HFFc6 (cell line): ENCODE results near the gene USP12. TPM values are rescaled to one million over a fixed set of nuclear protein-coding genes. Genes with fewer than 3 reads are reported as not detected.
A peak's percentile ranks its signal among the peaks of the same experiment; 100 is the strongest.

Source experiments
- DNase-seq: peaks from one replicate; pipeline ENCODE4 v3.0.0-alpha.2; 2018
- H3K27ac Mint-ChIP-seq: 2 replicates; pipeline ENCODE4 v1.8.0; 2020; ENCODE audit warnings: mild to moderate bottlenecking, mixed read lengths
- H3K27me3 Mint-ChIP-seq: 2 replicates; pipeline ENCODE4 v1.8.0; 2021; ENCODE audit warnings: mild to moderate bottlenecking, moderate library complexity, mixed read lengths; ENCODE audit not compliant: insufficient read depth
- H3K36me3 Mint-ChIP-seq: 2 replicates; pipeline ENCODE4 v1.8.0; 2021; ENCODE audit warnings: low read depth, mixed read lengths
- H3K4me1 Mint-ChIP-seq: 2 replicates; pipeline ENCODE4 v1.8.0; 2020; ENCODE audit warnings: low read depth, mixed read lengths
- H3K4me3 Mint-ChIP-seq: 2 replicates; pipeline ENCODE4 v1.8.0; 2020; ENCODE audit warnings: mild to moderate bottlenecking, moderate library complexity, mixed read lengths
- H3K9me3 Mint-ChIP-seq: 2 replicates; pipeline ENCODE4 v1.8.0; 2020; ENCODE audit warnings: mild to moderate bottlenecking, mixed read lengths
- CTCF ChIP-seq: fragments of 200-600 bp; sonication (generic); IDR thresholded peaks from 2 replicates; pipeline ENCODE4 v1.5.0; 2021; ENCODE audit warnings: antibody characterized with exemption, mild to moderate bottlenecking
- total RNA-seq, 6 experiments: library from RNA; stranded (reverse); fragmentation: NEBNext Ultra II Directional; extraction: Animal tissue kit (Norgen Biotek cat#: 25700); gene quantifications; 2 replicates in 1 of 6; 3 replicates in 5 of 6; pipeline ENCODE4 v1.2.3, GENCODE V29; 2021

USP12 gene
- total RNA-seq, 6 experiments from 2014 or later = 20.0 to 25.2 (median 22.7) TPM

- Mint-ChIP-seq H3K4me1 (peaks cover 51% of the 10 kb centered on the region), H3K4me3 (no peak overlapping the region), H3K27me3 (no peaks in the 10 kb centered on the region; the same call in 1 of the 2 replicates), H3K9me3 (peaks cover 5% of the 10 kb centered on the region; the same call in 1 of the 2 replicates), H3K36me3 (peaks cover 8% of the 10 kb centered on the region), H3K27ac (no peak overlapping the region)
- no peak for DNase-seq
- no peak for TF ChIP-seq CTCF
These were observed 53.1 kb downstream of the USP12 start for GRCh38 chr13:27118428-27119054.

GRCh38 chr13:27117952-27118351 is 53.7 kb downstream of the USP12 start:
- no peak overlapping the region for H3K27ac Mint-ChIP-seq
- TF ChIP-seq CTCF = no peak
- H3K4me1 Mint-ChIP-seq = peaks cover 51% of the 10 kb centered on the region

DNA sequence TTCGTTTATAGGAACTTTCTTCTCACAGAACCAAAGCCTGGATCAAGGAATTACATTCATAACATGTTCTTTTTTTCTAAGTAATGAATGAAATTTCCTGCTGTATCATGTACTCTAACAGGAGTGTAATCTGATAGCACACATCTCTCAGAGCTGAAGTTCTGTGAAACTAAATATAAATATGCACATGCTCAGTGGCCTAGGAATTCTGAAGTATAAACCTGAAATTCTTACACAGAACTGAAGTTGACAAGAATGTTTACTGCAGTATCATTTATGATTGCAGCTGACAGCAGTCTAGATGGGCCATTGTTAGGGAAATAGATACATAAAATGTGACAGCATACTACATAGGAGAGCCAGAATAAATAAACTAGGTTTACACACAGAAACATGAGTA is 54.5 kb downstream of the USP12 start:
- DNase-seq = peak; percentile 5
- peaks cover 51% of the 10 kb centered on the region for H3K4me1 Mint-ChIP-seq
- TF ChIP-seq CTCF = no peak
- peaks cover 6% of the 10 kb centered on the region for H3K36me3 Mint-ChIP-seq
- no peaks in the 10 kb centered on the region for H3K9me3 Mint-ChIP-seq
- peak overlapping the region; percentile 15; the same call in 1 of the 2 replicates for H3K27ac Mint-ChIP-seq
- no peaks in the 10 kb centered on the region for H3K27me3 Mint-ChIP-seq
- H3K4me3 Mint-ChIP-seq = no peak overlapping the region

More at GRCh38 chr13:27117952-27118351, 53.7 kb downstream of the USP12 start:
- Mint-ChIP-seq H3K9me3 (no peaks in the 10 kb centered on the region), H3K27me3 (no peaks in the 10 kb centered on the region), H3K36me3 (peaks cover 6% of the 10 kb centered on the region), H3K4me3 (no peak overlapping the region)
- no peak for DNase-seq

DNA sequence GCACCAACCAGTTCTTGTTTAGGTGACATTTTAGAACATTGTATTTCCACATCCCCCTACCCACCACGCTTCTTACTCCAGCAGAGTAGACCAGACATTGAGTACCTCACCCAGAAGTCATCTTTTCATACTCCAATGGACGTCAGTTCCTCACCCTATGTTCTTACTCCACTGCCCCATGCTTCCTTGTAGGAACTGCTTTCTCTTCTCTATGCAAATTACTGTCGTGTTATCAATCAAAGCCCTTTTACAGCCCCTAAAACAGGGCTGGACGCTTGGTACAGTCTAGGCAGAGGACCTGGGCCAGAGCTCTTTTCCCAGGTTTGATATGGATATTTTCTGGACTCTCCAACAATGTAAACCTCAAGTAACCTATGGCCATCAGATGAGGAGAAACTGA is 58.2 kb downstream of the USP12 start:
- Mint-ChIP-seq H3K36me3 (peaks cover 11% of the 10 kb centered on the region), H3K9me3 (no peaks in the 10 kb centered on the region), H3K4me1 (peaks cover 19% of the 10 kb centered on the region), H3K27ac (no peak overlapping the region), H3K27me3 (no peaks in the 10 kb centered on the region), H3K4me3 (no peak overlapping the region)
- DNase-seq = no peak
- TF ChIP-seq CTCF = no peak

DNA sequence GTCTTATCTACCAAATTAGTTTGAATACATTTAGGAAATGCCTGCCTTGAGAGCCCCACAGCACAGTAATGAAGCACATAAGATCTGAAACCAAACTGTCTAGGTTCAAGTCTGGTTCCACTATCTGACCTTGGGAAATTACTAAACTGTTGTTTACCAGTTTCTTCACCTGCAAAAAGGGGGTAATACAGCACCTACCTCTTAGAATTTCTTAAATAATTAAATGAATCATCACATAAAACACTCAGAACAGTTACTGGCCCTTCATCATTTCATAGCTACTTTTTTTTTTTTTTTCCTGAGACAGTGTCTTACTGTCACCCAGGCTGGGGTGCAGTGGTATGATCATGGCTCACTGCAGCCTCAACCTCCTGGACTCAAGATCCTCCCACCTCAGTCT is 59.6 kb downstream of the USP12 start:
- no peak for TF ChIP-seq CTCF
- peaks cover 11% of the 10 kb centered on the region for H3K36me3 Mint-ChIP-seq
- H3K4me1 Mint-ChIP-seq = peaks cover 4% of the 10 kb centered on the region
- no peak overlapping the region for H3K27ac Mint-ChIP-seq
- DNase-seq = no peak
- H3K4me3 Mint-ChIP-seq = no peak overlapping the region
- no peaks in the 10 kb centered on the region for H3K27me3 Mint-ChIP-seq
- H3K9me3 Mint-ChIP-seq = no peaks in the 10 kb centered on the region
